Stimulated activated CD4-positive, alpha-beta T cell treated with anti-CD3 and anti-CD28 coated beads, Interleukin-2, amount 100 ng/mL, for 48 hours (primary cell): Measurements from ENCODE around the gene CAMKK2.
"Not testable (repeated sequence)": the region's sequence is repeated elsewhere in the genome, so short reads cannot be mapped to it uniquely, and the experiment has no call there.

ENCODE experiments used
- DNase-seq, 2 donors: peaks; one replicate each; pipeline ENCODE4 v3.0.0-alpha.2; 2020

The CAMKK2 gene

GRCh38 chr12:121297435-121297991 lies 1.0 kb upstream of the CAMKK2 start:
- DNase-seq: peak; percentile 52 to 54

- DNase-seq: peak in 1 of 2 donors; percentile 18
Measured at GRCh38 chr12:121295746-121296617, 527 bp downstream of the CAMKK2 start.

DNA sequence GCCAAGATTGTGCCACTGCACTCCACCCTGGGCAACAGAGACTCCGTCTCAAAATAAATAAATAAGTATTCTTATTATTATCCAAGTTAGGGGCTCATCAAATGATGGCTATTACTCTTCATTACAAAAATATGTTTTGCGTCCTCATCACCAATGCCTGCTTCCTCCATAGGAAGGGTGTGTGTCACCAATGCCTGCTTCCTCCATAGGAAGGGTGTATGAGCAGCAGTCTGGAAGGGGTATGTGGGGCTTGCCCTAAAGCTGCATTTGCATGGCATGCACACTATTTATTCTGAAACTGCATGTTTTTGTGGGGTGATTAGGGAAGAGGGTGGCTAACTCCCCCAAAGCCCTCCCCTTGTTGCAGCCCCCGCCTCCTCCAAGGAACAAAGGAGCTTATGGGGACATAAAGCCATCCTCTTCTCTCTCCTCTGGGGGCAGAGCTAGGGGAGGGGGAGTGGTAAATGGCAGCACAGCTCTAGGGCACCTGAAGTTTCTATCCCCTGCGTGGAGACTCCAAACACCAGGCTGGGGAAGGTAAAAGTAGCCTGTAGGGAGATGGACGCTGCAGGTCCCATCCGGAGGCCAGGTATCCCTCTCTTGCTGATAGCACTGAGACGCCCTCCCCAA lies 1.3 kb downstream of the CAMKK2 start:
- DNase-seq: no peak

DNA sequence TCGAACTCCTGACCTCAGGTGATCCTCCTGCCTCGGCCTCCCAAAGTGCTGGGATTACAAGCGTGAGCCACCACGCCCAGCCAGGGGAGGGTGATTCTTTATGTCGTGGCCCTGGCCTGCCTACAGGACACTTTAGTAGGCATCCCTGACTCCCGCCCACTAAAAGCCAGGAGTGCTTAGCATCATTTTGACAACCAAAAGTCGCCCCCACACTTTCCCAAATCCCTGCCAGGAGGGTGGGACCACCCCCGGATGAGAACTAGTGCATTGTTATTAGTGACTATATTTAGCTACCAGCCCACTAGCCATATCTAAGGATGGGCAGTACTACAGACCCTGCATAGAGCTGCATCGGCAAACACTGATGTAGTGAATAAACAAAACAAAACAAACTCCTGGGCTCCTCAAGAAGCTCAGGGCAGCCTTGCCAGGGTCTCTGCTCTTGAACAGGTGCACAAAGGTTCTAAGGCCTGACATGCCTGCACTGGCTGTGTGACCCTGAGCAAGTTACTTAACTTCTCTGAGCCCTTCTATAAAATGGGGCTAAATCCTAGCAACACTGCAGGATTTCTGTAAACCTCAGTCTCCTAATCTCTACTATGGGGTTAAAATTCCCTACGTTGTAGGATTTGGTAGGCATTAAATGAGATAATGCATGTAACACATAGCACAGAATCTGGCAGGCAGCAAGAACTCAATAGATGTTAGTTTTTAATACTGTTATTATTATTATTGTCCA lies 2.2 kb downstream of the CAMKK2 start:
- no peak for DNase-seq

DNA sequence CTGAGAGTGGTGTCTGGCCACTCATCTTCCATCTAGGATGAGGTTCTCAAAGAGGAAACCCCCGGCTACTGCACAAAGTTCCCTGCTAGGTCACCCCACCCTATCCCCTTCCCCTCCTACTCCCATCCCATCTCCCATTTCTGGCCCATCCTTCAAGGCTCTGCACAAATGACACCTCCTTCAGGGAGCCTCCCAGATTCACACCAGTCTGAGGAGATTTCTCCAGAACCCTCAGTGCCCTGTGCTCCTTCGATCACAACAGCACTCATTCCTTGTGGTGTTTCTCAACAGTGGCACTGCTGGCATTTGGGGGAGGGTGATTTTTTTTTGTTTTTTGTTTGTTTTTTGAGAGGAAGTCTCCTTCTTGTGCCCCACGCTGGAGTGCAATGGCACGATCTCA lies 2.9 kb downstream of the CAMKK2 start:
- DNase-seq: no peak

DNA sequence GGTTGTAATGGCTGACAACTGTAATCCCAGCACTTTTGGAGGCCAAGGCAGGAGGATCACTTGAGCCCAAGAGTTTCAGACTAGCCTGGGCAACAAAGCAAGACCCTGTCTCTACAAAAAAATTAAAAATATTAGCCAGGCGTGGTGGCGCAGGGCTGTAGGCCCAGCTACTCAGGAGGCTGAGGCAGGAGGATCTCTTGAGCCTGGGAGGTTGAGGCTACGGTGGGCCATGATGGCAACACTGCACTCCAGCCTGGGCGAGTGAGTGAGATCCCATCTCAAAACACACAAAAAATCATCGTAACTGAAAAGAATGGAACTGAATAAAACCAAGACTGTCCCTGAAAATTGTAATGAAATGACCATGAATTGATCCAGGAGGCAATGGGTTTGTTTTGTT lies 6.1 kb downstream of the CAMKK2 start:
- DNase-seq: no peak

- DNase-seq: no peak
Measured at GRCh38 chr12:121289962-121290361, 6.5 kb downstream of the CAMKK2 start.

DNA sequence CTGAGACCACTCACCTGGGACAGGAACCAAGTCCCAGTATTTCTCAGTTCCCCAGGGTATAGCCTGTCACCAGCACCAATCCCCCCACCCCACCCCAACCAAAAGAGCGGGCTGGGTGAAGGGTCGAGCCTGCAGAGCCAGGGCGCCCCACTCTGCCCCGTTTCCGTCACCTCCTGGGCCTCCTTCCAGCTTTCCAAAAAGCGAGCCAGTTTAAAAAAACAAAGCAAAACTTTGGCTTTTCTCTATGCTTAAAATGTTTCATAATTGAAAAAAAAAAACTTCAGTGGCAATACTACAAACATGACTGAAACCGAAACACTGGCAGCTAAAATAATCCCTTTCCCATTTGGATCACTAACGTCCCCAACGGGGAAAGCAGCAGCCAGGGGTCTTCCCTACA lies 7.5 kb downstream of the CAMKK2 start:
- no peak for DNase-seq

- DNase-seq: no peak
Measured at GRCh38 chr12:121288158-121288845, 8.2 kb downstream of the CAMKK2 start.

DNA sequence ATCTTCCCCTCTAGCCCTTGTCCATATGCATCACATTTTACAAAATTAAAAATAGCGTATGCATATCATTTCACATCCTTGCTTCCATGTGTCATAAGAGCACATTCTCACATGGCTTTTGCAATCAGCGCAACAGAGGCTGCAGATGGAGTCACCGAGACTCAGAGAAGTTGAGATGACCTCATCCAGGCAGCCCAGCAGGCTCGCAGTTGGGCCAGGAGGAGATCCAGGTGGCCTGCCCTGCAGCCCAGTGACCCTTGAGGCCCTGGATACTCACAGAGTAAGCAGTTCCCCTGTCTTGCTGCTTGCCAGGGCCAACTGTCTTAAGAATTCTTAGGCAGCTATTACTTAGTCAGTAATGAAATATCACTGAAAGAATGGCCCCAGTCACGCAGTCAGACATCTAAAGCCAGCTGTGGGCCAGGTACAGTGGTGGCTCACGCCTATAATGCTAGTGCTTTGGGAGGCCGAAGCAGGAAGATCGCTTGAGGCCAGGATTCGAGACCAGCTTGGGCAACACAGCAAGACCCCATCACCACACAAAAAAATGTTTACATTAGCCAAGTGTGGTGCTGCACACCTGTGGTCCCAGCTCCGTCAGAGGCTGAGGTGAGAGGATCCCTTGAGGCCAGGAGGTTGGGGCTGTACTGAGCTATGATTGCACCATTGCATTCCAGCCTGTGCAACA lies 9.1 kb downstream of the CAMKK2 start:
- DNase-seq: no peak

- DNase-seq: no peak
Measured at GRCh38 chr12:121285856-121286255, 10.7 kb downstream of the CAMKK2 start.

DNA sequence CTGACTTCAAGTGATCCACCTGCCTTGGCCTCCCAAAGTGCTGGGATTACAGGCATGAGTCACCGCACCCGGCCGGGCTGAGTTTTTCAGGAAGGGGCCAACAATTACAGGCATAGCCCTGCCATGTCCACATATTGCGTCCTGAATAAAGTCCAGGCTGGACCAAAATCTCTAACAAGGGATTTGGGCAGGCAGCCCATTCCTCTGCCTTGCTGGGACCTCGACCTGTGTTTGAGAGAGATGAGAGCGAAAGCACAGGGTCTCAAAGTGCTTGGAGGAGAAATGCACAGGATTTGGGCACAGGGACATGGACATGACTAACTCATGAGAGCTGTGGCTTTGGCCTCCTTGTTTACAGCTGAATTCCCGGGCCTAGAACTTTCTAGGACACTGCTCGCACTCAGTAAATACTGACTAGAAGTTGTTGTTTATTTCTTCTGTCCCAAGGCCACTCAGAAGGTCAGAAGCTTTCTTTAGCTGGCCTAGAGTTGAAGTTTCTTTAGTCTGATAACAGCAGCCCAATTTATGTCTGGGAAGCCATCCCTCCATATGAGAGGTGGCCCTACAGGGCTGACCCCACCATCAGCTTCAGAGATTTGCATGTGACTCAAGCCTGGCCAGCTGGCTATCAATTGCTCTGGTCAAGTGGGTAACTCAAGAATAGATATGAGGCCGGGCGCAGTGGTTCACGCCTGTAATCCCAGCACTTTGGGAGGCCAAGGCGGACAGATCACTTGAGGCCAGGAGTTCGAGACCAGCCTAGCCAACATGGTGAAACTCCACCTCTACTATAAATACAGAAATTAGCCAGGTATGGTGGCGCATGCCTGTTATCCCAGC lies 11.7 kb downstream of the CAMKK2 start:
- no peak for DNase-seq

DNA sequence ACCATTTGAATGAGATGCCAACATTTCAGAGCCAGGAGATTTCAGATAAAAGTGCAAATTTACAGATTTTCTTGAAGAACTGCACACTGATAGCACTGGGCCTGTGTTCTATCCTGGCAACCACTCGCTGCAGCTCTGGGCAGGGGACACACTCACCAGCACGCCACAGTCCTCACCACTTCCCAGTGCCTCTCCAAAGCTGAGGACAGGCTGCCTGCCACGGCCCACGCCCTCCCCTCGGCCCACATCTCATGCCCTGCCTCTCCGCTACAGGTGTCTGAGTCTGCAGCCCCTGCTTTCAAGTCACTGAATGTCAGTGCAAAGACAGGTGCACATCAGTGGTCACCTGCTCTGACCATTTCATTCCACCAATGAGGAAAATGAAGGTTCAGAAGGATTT lies 12.7 kb downstream of the CAMKK2 start:
- DNase-seq: no peak

DNA sequence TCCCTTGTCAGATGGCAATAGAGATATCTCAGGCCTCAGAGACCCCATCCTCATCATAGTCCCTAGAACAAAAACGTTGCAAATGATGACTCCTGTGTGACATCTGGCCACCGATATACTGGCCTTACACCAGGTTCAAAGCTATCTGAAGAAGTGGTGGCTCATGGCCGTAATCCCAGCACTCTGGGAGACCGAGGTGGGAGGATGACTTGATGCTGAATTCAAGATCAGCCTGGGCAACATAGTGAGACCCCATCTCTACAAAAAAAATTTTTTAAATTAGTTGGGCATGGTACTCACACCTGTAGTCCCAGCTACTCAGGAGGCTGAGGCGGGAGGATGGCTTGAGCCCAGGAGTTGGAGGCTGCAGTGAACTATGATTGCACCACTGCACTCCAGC lies 13.1 kb downstream of the CAMKK2 start:
- DNase-seq: no peak

- not testable (repeated sequence) for DNase-seq
Measured at GRCh38 chr12:121282910-121283309, 13.6 kb downstream of the CAMKK2 start.

DNA sequence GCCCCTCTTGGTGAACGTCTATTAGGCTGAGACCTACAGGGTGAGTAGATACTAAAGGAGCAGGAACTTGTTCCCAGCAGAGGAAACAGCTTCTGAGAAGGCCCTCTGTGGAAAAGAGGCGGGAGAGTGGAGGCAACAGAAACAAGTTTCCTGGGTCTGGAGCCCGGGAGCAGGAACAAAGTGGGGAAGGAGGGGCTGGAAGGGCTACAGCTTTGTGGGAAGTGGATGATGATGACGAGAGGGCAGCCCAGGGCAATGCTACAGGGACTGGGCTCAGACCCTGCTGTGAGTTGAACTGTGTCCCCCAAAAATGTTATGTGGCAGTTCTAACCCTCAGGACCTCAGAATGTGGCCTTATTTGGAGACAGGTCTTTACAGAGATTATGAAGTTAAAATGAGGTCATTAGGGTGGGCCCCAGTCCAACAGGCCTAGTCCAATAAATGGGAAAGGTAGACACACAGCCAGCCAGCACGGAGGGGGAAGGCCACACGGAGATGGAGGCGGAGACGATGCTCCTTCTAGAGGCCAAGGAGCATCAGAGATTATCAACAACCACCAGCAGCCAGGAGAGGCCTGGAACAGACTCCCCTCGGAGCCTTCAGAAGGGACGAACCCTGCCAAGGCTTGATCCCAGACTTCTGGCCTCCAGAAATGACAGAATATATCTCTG lies 14.3 kb downstream of the CAMKK2 start:
- DNase-seq: no peak

GRCh38 chr12:121281116-121281515 lies 15.4 kb downstream of the CAMKK2 start:
- DNase-seq: not testable (repeated sequence)

GRCh38 chr12:121280531-121280930 lies 16.0 kb downstream of the CAMKK2 start:
- not testable (repeated sequence) for DNase-seq

- DNase-seq: no peak
Measured at GRCh38 chr12:121279507-121279915, 17.0 kb downstream of the CAMKK2 start.

- no peak for DNase-seq
Measured at GRCh38 chr12:121279071-121279375, 17.5 kb downstream of the CAMKK2 start.
